HK-2 (cell line): ENCODE data around the gene TTC7B.

Experiments
- DNase-seq: peaks from one replicate; pipeline ENCODE4 v3.0.0-alpha.2; 2018; ENCODE audit not compliant: unreplicated experiment

Gene TTC7B

DNA sequence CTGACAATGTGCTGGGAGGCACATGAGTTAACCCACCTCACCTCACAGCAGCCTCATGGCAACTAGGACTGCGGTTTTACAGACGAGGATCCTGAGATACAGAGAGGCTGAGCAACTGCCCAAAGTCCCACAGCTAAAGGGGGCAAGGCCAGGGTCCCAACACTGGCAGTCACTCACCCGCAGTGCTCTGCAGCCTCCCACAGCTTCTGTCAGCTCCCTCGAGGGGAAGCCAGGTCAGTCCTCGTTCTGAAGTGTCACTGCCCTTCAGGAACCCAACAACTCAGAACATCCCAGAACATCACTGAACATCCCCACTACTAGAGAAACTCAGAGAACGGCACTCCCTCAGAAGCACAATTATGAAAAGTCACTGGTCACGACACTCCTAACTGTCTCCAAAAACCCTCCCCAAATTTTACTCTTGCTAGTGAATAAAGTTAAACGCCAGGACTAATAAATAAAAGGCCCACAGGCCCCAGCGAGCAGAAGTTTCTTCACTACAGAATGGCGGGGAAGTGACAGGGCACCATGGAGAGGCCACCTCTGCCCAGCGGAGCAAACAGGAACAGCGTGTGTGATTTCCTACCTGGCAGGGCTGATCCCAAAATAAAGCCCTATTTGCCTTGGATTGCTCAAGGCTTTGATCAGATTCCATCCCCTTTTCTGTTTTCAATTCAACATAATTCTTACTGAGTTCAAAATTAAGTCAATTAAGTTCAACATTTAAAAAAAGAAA, 75.1 kb downstream of the TTC7B start:
- no peak for DNase-seq

DNA sequence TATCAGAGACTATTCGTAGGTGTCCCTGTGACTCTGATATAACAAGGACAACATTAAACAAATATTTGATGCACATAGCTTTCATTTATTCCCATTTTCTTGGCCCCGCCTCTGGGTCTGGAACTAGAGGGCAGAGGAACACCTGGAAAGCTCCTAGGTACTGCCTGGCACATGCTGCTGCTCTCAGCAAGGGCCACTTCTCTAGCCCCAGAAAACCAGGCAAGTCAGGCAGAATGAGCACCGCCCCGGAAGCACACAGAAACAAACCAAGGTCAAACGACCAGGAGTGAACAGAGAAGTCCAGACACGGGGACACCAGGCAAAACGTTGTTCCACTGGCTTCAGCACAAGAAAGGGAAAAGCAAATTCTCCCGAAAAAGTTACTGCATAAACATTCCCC, 76.1 kb downstream of the TTC7B start:
- DNase-seq, result no peak

DNA sequence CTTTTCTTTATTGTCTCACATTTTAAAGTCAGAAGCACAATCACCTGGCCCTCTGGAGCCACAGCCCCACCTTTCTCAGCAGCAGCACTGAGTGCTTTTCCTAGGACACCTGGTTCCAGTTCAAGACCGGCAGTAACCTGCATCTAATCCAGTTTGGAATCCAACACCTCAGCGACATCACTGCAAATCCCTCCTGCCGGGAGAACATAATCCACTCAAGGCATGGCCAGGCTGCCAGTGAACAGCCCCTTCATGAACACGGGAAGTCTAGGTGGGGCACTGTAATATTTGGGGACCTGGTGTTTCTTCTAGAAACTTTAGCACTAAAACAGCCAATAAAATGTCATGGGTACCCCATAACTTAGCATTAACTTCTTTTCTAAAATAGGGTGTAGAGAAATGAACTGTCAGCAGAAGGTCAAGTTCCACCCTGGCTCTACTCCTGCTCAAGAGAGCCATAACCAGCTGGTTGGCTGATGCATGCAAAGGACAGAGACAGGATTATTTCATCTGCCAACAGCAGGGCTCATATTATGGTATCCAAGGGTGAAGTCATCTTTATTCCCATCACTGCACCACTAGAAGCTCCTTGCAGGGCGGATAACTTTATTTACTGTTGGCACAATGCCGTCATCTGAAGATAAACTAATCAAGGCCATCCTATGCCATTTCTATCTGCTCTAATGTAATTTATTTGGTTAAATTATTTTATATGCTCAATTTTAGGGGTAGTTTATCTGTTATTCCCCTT, 76.7 kb downstream of the TTC7B start:
- DNase-seq, result no peak

DNA sequence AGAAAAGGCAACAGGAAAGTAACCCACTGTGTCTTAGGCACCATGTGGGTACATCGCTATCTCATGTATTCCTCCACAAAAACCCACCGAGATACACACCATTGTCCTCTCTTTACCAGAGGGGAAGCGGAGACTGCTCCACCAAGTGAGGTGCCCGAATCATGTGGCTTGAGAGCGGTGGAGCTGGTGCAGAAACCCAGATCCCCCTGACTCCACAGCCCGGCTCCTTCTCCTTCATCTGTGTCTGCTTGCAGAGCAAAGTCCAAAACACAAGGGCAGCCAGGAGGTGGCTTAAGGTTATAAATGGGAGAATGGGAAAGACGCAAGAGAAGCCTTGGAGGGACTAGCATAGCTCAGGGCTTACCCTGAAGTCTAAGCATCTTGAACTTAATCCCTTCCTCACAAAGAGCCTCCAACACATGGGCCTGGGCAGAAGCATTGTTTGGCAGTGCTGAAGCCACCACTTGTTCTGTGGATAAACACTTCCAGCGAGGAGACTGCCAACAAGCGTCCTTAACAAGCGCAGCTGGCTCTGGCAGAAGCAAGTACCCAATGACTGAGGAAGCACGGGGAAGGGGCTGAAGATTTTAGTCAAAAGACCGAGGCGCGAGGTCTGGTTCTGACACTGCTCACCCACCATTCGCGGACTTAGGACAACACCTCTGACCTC, 83.0 kb downstream of the TTC7B start:
- DNase-seq, result no peak

DNA sequence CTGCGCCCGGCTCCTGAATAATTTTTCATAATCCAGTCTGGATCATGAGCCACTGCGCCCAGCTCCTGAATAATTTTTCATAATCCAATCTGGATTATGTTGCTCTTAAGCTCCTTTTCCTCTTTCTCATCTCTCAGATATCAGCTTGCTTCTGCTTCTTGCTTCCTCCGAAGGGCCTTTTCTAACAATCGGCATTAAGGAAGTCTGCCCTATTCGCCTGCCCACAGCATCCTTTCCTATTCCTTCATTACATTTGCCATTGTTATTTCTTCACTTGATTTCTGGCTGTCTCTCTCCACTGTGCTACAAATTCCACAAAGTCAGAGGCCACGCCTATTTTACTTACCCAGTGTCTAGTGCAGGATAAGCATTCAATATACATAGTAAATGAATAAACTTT, 83.5 kb downstream of the TTC7B start:
- DNase-seq, result no peak

DNA sequence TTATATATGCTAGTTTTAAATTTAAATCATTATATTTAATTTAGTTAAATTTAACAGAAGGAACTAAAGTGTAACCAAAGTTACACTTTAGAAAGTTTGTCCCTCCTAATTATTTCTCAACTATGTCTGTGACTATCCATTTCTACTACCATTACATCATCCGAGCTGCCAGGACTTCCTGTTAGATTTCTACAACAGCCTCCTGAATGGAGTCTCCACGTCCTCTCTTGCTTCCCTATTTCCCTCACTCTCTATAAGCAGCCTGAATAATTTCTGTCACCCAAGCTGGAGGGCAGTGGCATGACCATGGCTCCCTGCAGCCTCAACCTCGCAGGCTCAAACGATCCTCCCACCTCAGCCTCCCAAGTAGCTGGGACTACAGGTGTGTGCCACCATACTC, 84.1 kb downstream of the TTC7B start:
- DNase-seq, result no peak

DNA sequence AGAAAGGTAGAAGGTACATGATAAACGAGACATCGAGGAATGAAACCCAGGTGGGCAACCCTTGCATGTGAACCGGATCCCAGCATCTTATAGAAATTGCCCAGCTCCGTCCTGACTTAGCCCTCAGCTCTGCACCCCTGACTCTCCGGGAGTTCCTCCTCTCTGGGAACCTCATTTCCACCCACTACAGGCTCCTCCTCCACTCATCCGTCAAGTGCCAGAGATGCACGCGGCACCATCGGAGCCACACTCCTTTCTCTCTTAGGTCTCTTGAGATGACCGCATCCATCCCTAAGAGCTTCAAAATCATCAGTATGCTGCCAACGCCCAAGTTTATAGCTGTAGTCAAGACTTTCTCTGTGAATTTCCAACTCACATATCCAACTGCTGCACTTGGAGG, 84.7 kb downstream of the TTC7B start:
- DNase-seq, result no peak

DNA sequence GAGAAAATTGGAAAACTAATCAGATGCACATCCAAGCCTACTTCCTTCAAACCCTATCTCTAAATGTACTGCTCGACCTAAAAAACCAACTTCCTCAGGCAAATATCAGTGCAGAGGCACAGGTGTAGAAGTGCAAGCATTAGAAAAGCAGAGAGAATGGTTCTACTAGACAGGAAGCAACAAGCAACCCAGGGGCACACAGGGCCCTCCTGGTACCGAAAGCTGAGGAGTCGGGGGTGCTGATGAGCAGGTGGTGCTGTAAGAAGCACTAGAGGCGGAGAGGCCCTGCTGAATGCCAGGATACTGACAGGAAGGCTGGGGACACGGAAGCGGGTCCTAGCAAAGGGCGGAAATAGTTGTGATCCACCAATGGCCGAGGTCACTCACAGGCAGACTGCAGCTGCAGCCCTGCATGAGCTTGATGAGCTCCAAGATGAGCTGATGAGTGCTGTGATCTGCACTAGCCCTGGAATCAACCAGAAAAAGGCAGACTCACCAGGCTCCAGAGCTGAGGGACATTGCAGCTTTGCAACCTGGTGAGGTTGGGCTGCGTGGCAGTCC, 85.9 kb downstream of the TTC7B start:
- no peak for DNase-seq

DNA sequence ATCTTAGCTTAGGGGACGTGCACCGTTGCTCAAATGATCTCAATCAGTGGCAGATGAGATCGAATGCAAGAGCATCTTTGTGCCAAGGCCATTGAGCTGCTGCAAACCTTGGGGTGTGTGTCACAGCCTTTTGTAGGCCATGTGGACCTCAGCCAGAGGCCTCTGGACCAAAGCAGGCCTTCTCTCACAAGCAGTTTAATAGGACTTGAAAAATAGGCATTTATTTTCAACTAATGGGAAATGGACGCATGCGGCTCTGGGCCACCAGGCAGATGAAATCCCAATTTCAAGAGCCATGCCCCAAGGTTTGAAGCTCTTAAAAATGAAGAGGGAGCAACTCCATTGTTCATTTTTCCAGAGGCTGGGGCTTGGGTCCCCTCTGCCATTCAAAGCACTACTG, 87.3 kb downstream of the TTC7B start:
- DNase-seq, result no peak

DNA sequence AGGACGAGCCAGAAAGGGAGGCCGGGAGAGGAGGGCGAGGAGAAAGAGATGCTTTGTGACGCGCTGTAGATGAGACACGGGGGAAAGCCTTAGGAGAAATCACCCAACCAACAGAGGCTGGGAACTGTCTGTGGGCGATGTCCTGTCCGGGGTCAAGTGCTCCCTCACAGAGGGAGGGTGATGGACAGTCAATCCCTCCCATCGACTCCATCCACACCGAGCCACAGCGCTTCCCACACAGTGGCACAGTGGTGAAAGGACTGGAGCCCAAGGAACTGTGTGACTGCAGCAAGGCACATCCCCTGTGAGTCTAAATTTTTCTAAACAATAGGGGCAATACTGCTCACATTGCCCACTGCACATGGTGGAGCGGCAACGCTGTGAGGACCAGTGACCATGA, 89.1 kb downstream of the TTC7B start:
- no peak for DNase-seq

DNA sequence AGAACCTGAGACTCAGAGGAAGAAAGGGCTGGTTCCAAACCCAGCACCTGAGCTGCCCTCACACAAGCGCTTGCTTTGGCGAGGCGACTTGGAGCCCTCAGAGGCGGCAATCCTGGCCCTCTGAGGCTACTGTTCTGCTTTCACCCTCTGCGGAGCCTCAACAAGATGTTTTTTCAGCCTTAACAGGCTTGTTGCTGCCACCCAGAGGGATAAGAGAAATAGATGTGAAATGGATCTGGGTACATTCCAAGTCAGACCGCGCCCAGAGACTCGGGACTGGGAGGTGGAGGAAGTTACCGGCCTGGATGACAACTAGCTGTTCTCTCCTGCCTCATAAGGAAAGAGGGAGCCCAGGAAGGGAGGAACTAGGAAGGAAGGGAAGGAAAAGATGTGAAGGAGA, 89.6 kb downstream of the TTC7B start:
- no peak for DNase-seq

DNA sequence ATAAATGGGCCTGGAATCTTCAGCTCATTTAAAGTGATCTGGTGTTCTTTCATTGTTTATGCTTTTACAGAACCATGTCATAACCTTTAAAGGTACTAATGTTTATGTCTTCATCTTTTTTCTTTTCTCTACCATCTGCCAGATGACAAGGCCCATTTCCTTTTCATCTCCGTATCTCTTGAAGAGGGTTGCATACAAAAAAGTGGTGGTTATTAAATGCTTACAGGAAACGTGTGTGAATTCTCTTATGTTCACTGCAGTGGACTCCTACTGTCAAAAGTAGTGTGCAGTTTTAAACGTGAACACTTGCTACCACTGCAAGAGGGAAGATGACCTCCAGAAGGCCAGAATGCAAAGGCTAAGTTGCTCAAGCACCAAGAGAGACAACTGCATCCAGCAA, 91.4 kb downstream of the TTC7B start:
- no peak for DNase-seq

DNA sequence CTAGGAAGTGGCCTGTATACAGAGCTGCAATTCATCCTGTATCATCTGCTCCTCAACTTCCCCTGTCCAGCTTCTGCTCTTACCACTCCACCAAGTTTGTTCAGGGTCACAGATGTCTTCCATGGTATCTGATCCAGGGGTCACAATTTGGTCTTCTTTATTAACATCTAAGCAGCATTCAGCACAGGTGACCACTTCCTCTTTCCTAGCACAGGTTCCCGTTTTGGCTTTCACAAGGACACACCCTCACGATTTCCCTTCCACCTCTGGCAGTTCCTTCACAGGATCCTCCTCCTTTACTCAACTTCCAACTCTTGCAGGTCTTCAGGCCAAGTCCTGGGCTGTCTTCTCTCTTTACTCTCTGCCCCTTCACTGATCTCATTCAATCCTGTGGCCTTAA, 93.6 kb downstream of the TTC7B start:
- no peak for DNase-seq

DNA sequence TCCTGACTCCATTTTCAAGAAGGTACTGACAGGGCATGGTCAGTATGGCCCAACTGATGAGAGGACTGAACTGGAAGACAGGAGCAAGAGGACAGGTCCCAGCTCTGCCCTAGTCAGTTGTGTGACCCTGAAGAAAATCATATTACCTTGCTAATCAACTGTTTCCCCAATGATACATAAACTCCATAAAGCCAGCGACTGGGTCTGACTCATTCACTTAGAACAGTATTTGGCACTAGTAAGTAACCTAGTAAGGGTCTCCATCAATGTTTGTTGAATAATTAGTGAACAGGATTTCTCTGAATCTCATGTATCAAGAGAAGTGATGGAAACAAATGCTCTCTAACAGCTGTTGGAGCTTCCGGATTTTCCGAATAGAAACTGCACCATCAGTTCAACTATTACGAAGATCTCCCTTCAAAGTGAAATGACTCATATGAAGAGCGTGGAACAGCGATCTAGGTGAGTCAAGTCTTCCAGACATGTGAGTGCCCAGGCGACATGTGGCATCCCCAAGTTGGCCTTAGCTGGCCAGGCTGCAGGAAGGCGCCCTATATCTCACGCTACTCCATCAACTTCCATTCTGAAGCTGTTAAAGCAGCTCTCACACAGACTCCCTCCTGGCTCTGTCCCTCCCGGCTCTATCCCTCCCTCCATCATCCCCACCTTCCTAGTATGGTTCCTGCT, 94.5 kb downstream of the TTC7B start:
- DNase-seq, result peak; percentile 22

DNA sequence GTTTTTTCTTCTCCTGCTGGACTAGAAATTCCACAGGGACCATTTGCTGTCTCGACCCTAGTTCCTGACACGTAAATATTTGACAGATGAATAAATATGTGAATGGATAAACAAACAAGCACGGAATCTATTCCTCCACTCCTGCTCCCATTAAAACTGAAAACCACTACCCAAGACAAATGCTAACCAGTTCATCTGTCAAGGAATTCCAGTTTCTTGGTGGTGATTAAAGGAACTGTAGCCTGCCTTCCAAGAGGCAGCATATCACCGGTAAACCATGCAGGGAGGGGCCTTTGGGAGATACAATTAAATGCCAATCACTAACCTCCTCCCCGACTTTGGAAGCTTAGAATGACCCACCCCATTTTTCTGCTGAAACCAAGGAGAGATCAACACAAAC, 95.4 kb downstream of the TTC7B start:
- no peak for DNase-seq

DNA sequence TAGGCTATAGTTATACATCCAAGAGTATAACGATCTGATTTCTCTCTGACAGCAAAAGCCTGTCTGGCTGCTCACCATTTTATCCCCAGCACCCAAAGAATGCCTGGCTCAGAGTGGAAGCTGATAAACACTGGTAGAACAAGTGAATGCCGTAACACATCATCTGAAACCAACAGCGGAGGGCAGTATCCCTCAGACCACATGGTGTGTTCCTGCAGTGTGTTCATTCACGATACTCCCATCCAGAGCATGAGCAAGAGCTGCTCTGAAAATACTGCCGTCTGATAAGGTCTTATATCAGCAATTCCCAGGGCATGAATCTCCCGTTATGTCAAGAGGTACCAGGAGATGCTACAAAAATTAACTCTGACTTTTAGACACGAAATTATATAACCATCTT, 95.9 kb downstream of the TTC7B start:
- DNase-seq, result no peak

DNA sequence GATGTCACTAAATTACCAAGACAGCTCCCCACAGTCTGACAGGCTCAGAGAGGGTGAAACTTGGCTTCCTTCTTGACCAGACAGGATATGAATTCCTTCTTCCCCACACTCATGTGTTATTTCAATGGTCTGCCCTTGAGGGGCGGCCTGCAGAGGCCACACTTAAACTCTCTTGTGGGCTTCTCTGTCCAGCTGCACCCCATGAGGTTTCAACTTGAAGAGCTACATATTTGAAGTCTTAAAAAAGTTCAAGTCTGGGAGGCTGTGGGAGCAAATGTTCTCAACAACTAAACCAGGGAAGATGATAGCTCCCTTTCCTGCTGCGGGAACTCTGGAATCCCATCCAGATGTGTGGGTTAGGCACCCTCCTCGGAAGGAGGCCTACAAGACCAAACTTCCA, 98.3 kb downstream of the TTC7B start:
- no peak for DNase-seq

DNA sequence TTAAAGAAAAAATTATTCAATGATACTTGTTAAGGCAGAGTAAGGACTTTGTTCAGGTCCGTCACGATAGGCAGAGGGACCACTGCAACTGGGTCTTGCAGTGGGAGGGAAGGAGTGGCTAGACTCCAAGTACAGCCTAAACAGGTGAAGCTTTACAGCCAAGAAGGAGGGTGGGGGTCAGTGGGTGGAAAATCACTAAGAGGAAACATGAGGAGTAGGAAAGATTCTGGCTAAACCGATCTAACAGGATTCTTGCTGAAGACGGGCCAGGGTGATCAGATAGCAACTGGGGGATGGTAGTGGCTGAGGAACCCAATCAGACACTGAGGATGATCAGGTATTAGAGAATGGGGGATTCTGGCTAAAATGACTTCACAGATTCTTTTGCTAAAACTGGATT, 100.2 kb downstream of the TTC7B start:
- no peak for DNase-seq

DNA sequence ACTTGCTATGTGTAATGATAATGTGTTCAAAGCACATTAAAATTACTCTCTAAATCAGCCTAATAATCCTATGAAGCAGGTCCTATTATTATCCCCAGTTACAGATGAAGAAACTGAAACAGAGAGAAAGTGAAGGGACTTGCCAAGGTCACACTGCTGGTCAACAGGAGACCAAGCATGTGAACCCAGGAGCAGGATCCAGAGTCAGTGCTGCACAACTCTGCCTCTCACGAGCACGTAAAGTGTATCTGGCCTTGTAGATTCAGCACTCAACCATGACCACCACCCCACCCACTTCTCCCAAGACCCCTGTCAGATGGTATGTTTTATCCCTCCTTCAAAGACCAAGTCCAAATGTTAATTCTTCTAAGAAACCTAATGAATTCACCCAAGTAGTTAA, 100.7 kb downstream of the TTC7B start:
- DNase-seq, result no peak

DNA sequence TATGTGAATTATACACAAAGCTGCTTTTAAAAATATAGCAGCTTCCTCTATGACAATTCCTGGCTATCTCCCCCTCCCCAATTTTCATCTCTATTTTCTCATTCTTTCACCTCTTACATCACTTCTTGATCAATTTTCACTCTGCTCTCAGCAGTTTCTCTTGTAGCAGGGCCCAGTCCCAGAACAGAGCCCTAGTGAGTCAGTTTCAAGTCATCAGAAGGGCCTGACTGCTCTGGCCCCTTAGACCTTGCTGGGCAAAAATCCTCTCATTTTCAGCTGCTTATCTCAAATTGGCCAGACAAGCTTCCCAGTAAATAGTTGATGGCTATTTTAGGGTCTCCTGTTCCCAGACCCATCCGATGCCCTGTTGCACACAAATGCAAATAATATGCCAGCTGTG, 101.4 kb downstream of the TTC7B start:
- DNase-seq, result no peak

DNA sequence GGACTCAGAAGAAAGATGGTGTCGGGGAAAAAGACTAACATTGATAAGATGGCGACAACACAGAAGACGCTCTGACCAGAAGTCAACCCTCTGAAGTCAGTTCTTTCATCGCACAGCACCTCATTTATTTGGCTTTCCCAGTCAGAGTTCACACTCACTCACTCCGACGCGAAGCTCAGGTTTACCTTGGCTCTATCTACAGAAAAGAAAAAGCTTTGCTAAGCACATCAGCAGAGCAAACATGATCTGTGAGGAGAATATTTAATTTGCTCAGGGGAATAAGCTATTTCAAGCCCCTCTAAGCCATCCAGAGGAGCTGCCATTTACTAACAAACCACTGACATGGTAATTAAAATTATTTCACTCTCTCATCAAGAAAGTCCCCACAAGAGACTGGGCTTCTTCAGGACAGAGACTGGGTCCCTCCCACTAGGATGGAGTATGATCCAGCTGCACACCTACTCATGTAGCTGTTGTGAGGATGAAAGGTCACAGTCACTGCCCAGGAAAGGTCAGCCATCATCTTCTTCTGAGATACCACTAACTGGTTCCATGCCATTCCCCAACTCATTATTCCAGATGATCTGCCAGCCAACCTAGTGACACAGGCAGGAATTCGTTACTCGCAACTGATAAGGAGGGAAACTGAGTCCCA, 111.4 kb downstream of the TTC7B start:
- DNase-seq, result no peak
